Right lobe of liver (tissue), 6 donors: ENCODE data around the gene WDR3. TPM values are rescaled to one million over a fixed set of nuclear protein-coding genes. Genes with fewer than 3 reads are reported as not detected.

Experiments
- ATAC-seq, 4 donors: fragments of 200-7000 bp; cut with Tn5 transposase; one replicate each; pipeline ENCODE4 v1.9.1; 2020; ENCODE audit warnings: mild to moderate bottlenecking in 4 of 4, moderate library complexity in 4 of 4
- DNase-seq, 3 donors: peaks; one replicate each; pipeline ENCODE4 v3.0.0-alpha.2; 2020
- H3K27ac ChIP-seq, 3 donors: fragments of 200-600 bp; one replicate each; pipeline ENCODE4 v1.8.0; 2022
- H3K27me3 ChIP-seq, 2 donors: fragments of 200-600 bp; one replicate each; pipeline ENCODE4 v1.8.0; 2022
- H3K36me3 ChIP-seq, 4 donors: fragments of 200-600 bp; sonication (generic) in 1 of 4; one replicate each; pipeline versions ENCODE4 v1.5.1 to v1.8.0; 2017 to 2022; ENCODE audit warnings: control low read depth in 1 of 4
- H3K4me1 ChIP-seq, 4 donors: fragments of 200-600 bp; sonication (generic) in 1 of 4; one replicate each; pipeline versions ENCODE4 v1.5.1 to v1.8.0; 2017 to 2022; ENCODE audit warnings: control low read depth in 1 of 4
- H3K4me3 ChIP-seq, 3 donors: fragments of 200-600 bp; one replicate each; pipeline ENCODE4 v1.8.0; 2022
- H3K9me3 ChIP-seq, 4 donors: fragments of 200-600 bp; sonication (generic) in 1 of 4; one replicate each; pipeline versions ENCODE4 v1.5.1 to v1.8.0; 2017 to 2022; ENCODE audit warnings: control low read depth in 1 of 4
- POLR2A ChIP-seq: fragments of 450-650 bp; IDR thresholded peaks from one replicate; pipeline ENCODE4 v1.6.1; 2017; ENCODE audit warnings: antibody characterized with exemption, mild to moderate bottlenecking
- WGBS: methylation state at CpG from one replicate; pipeline ENCODE4 v1.1.6; 2018; ENCODE audit warnings: low coverage, low lambda C conversion rate; ENCODE audit not compliant: insufficient coverage; ENCODE audit errors: missing lambda C conversion rate; 5-methylcytosine and 5-hydroxymethylcytosine counted together
- intact Hi-C, 2 donors: fragments of 100-400 bp; cut with DNase I; formaldehyde crosslinking; loops; one replicate each; pipeline versions ENCODE4 v1.11.2 to v1.14.1; 2022
- total RNA-seq, 6 experiments: library from RNA; depleted of rRNA in 2 of 6; stranded (reverse); fragments of >200 nt in 2 of 6; fragmentation: NEBNext Ultra II Directional in 3 of 6; extraction: Animal tissue kit (Norgen Biotek cat#: 25700) in 3 of 6; gene quantifications; one replicate each; pipeline versions ENCODE4 v1.1.0 to v1.2.4, GENCODE V29; 2016 to 2023
- TF ChIP-seq, protein P1 (sequence below), 4 donors: fragments of 200-600 bp in 3 of 4; fragments of 450-650 bp in 1 of 4; IDR thresholded peaks; one replicate each; pipeline versions ENCODE4 v1.5.1 to v1.8.0; 2016 to 2022; ENCODE audit warnings: antibody characterized with exemption in 4 of 4, mild to moderate bottlenecking in 2 of 4
- donor health status: DM: no; HTN: yes; CAD: no.
- donor health status: DM: no; HTN: no; CAD: no.
- donor health status: DM: no; HTN: no; CAD: no.
- donor health status: DM: no; HTN: yes; CAD: no.
- donor health status: DM: no; HTN: yes; CAD: no.

WDR3 gene
- total RNA-seq, 6 experiments from 2014 or later, result 10.4 to 18.8 (median 15.1) TPM

DNA sequence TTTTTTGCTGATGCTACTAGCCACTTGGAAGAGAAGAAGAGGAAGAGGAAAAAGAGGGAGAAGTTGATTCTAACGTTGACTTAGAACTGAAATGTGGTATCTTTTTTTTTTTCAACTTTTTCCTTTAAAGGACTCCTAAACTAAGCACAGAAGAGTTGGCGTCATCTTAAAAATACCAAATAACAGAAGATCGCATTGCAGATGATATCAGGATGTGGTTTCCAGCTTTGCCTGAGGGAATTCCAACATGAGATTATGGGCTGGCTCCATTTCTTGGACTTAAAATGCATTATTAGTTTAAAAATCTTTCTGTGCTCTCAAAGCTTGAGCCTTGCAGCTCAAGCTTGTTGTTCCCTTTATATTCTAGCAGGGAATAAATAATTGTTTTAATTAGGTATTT, 29.8 kb downstream of the WDR3 start:
- 77% methylated on average over 3 of the region's 3 CpGs for WGBS
- H3K9me3 ChIP-seq, result no peaks in the 10 kb centered on the region
- peaks cover 0 to 68% (median 31%) of the 10 kb centered on the region in 4 donors for H3K36me3 ChIP-seq
- H3K4me3 ChIP-seq, result no peak overlapping the region
- no peaks in the 10 kb centered on the region for H3K4me1 ChIP-seq
- no peaks in the 10 kb centered on the region for H3K27me3 ChIP-seq
- DNase-seq, result no peak
- TF ChIP-seq, protein P1, sequence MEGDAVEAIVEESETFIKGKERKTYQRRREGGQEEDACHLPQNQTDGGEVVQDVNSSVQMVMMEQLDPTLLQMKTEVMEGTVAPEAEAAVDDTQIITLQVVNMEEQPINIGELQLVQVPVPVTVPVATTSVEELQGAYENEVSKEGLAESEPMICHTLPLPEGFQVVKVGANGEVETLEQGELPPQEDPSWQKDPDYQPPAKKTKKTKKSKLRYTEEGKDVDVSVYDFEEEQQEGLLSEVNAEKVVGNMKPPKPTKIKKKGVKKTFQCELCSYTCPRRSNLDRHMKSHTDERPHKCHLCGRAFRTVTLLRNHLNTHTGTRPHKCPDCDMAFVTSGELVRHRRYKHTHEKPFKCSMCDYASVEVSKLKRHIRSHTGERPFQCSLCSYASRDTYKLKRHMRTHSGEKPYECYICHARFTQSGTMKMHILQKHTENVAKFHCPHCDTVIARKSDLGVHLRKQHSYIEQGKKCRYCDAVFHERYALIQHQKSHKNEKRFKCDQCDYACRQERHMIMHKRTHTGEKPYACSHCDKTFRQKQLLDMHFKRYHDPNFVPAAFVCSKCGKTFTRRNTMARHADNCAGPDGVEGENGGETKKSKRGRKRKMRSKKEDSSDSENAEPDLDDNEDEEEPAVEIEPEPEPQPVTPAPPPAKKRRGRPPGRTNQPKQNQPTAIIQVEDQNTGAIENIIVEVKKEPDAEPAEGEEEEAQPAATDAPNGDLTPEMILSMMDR (IDR thresholded peaks at IDR 0.05), result no peak
- no peak for TF ChIP-seq POLR2A
- no peak overlapping the region for H3K27ac ChIP-seq
- no peak for ATAC-seq
- intact Hi-C loops, result no loop called here

DNA sequence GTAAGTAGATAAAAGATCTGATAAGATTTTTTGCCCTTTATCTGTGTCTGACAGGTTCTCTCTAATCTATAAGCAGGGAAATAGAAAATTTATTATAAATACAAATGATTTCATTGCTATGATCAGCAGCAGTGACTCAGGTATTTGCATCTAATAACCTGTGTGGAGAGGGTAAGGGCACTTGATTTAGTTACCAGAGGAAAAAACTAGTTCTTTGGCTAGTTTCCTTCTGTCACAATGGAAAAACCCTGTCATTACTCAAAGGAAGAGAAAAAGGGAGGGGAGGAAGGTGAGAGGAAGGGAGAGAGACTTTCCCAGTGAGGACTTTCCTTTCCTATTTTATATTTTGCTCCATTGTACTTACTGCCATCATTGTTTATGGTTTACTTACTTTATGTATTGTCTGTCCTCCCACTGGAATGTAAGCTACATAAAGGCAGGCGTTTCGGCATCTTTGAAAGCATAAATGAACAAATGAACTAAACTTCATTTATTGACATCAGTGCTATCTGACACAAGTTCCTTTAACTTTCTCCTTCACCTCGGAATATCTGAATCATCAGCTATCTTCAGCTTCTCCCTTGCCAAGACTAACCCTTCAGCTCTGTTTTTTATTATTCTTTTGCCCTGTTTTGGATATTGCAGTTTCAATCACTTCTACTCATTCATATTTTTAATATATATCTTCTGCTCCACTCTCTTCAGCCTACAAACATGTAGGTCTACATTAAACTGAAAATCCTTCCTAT, 34.9 kb downstream of the WDR3 start:
- no peak for ATAC-seq

DNA sequence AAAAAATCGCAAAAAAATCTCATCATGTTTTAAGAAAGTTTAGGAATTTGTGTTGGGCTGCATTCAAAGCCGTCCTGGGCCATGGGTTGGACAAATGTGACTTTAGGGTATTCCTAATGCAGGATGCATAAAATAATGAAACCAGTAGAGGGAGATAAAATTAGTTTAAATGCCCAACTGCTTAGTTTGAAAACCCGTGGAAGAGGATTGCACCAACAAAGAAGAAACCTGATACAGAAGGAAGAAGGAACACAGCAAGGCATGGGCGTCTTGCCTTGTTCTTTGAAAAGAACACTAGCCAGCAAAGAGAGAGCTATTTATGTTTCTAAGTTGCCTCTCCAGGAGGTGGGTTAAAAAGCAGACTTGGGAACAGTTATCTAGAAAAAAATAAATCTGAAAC, 37.9 kb downstream of the WDR3 start:
- DNase-seq (no peak), ATAC-seq (peak in 1 of 4 donors; percentile 28)
- H3K4me1 ChIP-seq, result no peaks in the 10 kb centered on the region
- H3K36me3 ChIP-seq, result peaks cover 0 to 13% (median 0%) of the 10 kb centered on the region in 4 donors
- WGBS, result 54% methylated on average over 4 of the region's 4 CpGs
- TF ChIP-seq, protein P1 (IDR thresholded peaks at IDR 0.05), result peak in 2 of 4 donors; percentile 13 to 18
- no peak for TF ChIP-seq POLR2A
- intact Hi-C loops, result no loop called here
- H3K4me3 ChIP-seq, result no peak overlapping the region
- no peaks in the 10 kb centered on the region for H3K9me3 ChIP-seq
- H3K27ac ChIP-seq, result no peak overlapping the region
- H3K27me3 ChIP-seq, result no peaks in the 10 kb centered on the region

More for the DNA sequence above, 34.9 kb downstream of the WDR3 start:
- peaks cover 0 to 23% (median 13%) of the 10 kb centered on the region in 4 donors for H3K36me3 ChIP-seq
- intact Hi-C loops, result no loop called here
- no peak for DNase-seq
- no peaks in the 10 kb centered on the region for H3K9me3 ChIP-seq
- TF ChIP-seq POLR2A, result no peak
- TF ChIP-seq, protein P1 (IDR thresholded peaks at IDR 0.05), result no peak
- H3K4me1 ChIP-seq, result no peaks in the 10 kb centered on the region
- no peaks in the 10 kb centered on the region for H3K27me3 ChIP-seq
- 76% methylated on average over 3 of the region's 3 CpGs for WGBS
- H3K27ac ChIP-seq, result no peak overlapping the region
- H3K4me3 ChIP-seq, result no peak overlapping the region

DNA sequence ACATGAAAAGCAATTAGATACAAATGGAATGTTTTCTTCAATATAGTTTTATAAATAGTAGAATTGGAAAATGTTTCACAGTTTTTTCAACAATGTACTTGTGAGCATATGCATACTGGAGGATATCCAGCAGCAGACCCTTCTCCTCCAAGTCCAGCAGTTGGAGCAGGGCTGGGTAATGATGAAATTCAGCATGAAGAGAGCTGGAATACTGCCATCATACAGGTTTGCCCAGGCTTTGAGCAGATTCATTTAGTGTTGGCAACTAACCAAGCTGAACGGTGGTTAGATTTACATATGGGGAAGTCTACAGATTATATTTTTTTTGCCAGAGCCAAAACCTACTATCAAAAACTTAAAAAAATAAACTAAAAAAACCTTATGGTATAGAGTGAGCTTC, 38.3 kb downstream of the WDR3 start:
- ATAC-seq, result no peak
- no peaks in the 10 kb centered on the region for H3K9me3 ChIP-seq
- H3K36me3 ChIP-seq, result peaks cover 0 to 13% (median 0%) of the 10 kb centered on the region in 4 donors
- WGBS, result 5% methylated on average over 1 of the region's 1 CpG
- TF ChIP-seq, protein P1 (IDR thresholded peaks at IDR 0.05), result no peak
- H3K4me3 ChIP-seq, result no peak overlapping the region
- DNase-seq, result no peak
- H3K27ac ChIP-seq, result no peak overlapping the region
- intact Hi-C loops, result no loop called here
- no peaks in the 10 kb centered on the region for H3K4me1 ChIP-seq
- H3K27me3 ChIP-seq, result no peaks in the 10 kb centered on the region
